Esophagus squamous epithelium (tissue), 4 donors: ENCODE measurements around the gene DCP1B.

ENCODE experiments used
- CTCF ChIP-seq, 6 experiments: fragments of 450-650 bp in 4 of 6; fragments of 200-600 bp in 2 of 6; sonication (generic) in 2 of 6; IDR thresholded peaks; one replicate each; pipeline ENCODE4 v1.5.1; 2016 to 2019; ENCODE audit warnings: antibody characterized with exemption in 6 of 6, mild to moderate bottlenecking in 4 of 6, moderate library complexity in 4 of 6
- POLR2A ChIP-seq, 4 donors: fragments of 450-650 bp; IDR thresholded peaks; one replicate each; pipeline ENCODE4 v1.6.1; 2017; ENCODE audit warnings: antibody characterized with exemption in 4 of 4, mild to moderate bottlenecking in 4 of 4, moderate library complexity in 3 of 4

DNA sequence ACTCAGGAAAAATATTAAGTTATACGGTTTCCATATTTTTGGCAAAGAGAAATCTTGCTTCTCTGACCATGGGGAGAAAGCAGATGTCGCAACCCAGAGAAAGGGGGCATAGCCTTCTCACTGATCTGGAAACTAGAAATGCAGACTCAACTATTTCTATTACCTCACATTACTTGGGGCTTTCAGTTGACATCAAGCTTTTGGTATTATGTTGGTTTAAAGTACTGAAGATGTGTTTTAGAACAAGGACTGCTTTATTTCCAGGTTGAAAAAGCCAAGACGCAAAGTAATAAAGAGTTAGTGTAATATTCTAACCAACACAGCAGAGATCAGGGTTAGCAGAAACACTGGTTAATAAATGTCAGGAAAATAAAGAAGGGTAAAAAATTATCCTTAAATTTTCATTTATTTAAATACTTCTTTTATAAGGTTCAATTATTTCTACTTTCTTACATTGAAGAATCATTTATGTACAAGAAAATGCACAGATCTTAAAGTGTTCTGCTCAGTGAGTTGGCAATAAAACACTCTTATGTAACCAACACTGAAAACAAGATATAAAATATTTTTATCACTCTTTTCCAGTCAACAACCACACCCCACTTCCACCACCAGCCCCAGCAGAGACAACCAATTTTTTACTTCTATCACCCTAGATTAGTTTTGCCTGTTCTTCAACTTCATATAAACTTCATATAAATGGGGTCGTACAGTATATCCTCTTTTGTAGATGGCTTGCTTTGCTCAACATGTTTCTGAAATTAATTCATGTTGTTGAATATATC lies 26.0 kb downstream of the DCP1B start:
- no peak for TF ChIP-seq CTCF (IDR thresholded peaks at IDR 0.05)
- no peak for TF ChIP-seq POLR2A (IDR thresholded peaks at IDR 0.05)
